Measurements from ENCODE around the gene QSOX2.
"Not testable (repeated sequence)": the region's sequence is repeated elsewhere in the genome, so short reads cannot be mapped to it uniquely, and the experiment has no call there.

The QSOX2 gene

GRCh38 chr9:136237486-136238341 lies 7.9 kb downstream of the QSOX2 start:
- ChIA-PET POLR2A (no interaction called here), CTCF (interaction anchor here (1.0 to 1.4 kb wide), 3 partner anchors 9 to 13 kb away, joined by 3 to 5 read pairs (median 4); no protein-coding TSS in a partner anchor)

GRCh38 chr9:136236471-136237410 lies 8.9 kb downstream of the QSOX2 start:
- POLR2A ChIA-PET; H3K4me3 ChIP-seq (ENCODE audit: low read depth, low read length); DNase-seq (ENCODE audit: low read depth, low spot score): not testable (repeated sequence)
- CTCF ChIA-PET = interaction anchor here (1.4 to 1.7 kb wide), 3 partner anchors 9 to 11 kb away, joined by 3 to 12 read pairs (median 5); partner anchors contain the start of gene QSOX2

More at GRCh38 chr9:136237486-136238341, 7.9 kb downstream of the QSOX2 start:
- no peak overlapping the region for H3K4me3 ChIP-seq (ENCODE audit: low read depth, low read length)
- DNase-seq (ENCODE audit: low read depth, low spot score) = no peak
- TF ChIP-seq, protein P1, sequence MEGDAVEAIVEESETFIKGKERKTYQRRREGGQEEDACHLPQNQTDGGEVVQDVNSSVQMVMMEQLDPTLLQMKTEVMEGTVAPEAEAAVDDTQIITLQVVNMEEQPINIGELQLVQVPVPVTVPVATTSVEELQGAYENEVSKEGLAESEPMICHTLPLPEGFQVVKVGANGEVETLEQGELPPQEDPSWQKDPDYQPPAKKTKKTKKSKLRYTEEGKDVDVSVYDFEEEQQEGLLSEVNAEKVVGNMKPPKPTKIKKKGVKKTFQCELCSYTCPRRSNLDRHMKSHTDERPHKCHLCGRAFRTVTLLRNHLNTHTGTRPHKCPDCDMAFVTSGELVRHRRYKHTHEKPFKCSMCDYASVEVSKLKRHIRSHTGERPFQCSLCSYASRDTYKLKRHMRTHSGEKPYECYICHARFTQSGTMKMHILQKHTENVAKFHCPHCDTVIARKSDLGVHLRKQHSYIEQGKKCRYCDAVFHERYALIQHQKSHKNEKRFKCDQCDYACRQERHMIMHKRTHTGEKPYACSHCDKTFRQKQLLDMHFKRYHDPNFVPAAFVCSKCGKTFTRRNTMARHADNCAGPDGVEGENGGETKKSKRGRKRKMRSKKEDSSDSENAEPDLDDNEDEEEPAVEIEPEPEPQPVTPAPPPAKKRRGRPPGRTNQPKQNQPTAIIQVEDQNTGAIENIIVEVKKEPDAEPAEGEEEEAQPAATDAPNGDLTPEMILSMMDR (IDR thresholded peaks at IDR 0.05; ENCODE audit: insufficient read depth, low read length, missing control alignments) = no peak

GRCh38 chr9:136235709-136236455 lies 9.7 kb downstream of the QSOX2 start:
- POLR2A ChIA-PET = no interaction called here
- H3K4me3 ChIP-seq (ENCODE audit: low read depth, low read length) = no peak overlapping the region
- no peak for DNase-seq (ENCODE audit: low read depth, low spot score)
- CTCF ChIA-PET = interaction anchor here (0.9 to 1.7 kb wide), 4 partner anchors 9 to 21 kb away, joined by 3 to 12 read pairs (median 4); partner anchors contain the start of gene QSOX2
- TF ChIP-seq, protein P1 (IDR thresholded peaks at IDR 0.05; ENCODE audit: insufficient read depth, low read length, missing control alignments) = no peak

DNA sequence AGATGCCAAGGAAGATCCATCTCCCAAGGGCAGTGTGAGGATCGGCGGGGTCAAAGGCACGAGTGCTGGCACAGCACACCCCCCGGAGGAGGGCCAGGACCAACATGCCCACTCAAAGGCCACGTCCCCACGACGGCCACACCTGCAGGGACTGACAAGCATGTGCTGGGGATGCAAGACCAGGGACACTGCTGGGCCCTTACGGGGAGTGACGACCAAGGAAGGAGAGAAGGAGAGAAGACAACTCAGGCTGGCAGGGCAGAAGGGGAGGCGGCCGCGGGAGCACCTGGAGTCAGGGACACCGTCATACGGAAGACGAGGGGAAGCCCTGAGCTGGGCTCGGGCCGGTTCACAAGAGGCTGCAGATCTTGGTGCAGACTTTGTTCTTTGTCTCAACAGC lies 10.4 kb downstream of the QSOX2 start:
- ChIA-PET CTCF (interaction anchor here (0.9 to 1.7 kb wide), 6 partner anchors 9 to 22 kb away, joined by 3 to 12 read pairs (median 6); partner anchors contain the start of gene QSOX2), POLR2A (no interaction called here)
- TF ChIP-seq, protein P1 (IDR thresholded peaks at IDR 0.05; ENCODE audit: insufficient read depth, low read length, missing control alignments) = no peak
- DNase-seq (ENCODE audit: low read depth, low spot score) = no peak
- H3K4me3 ChIP-seq (ENCODE audit: low read depth, low read length) = no peak overlapping the region

- TF ChIP-seq, protein P1 (IDR thresholded peaks at IDR 0.05; ENCODE audit: insufficient read depth, low read length, missing control alignments) = no peak
- no peak overlapping the region for H3K4me3 ChIP-seq (ENCODE audit: low read depth, low read length)
- CTCF ChIA-PET = interaction anchor here (1.5 to 1.7 kb wide), 3 partner anchors 9 to 19 kb away, joined by 5 to 11 read pairs (median 6); no protein-coding TSS in a partner anchor
- DNase-seq (ENCODE audit: low read depth, low spot score) = no peak
- POLR2A ChIA-PET = no interaction called here
These were observed 11.0 kb downstream of the QSOX2 start for GRCh38 chr9:136234597-136234996.

DNA sequence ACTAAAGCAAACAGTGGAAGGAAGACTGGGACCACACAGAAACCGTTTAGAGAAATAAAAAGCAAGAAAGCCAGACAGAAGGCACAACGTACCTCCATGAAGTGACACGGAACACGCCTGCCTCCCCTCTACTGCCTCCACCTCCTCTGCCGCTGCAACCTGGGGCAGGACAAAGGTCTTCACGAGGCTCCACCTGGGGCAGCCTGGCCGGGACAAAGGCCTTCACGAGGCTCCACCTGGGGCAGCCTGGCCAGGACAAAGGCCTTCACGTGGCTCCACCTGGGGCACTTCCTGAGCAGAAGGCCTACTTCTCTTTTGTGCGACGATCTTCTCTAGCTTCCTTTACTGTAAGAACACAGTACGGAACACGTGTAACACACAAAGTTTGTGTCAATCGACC lies 11.7 kb downstream of the QSOX2 start:
- no peak overlapping the region for H3K4me3 ChIP-seq (ENCODE audit: low read depth, low read length)
- CTCF ChIA-PET = interaction anchor here (1.5 to 1.7 kb wide), 3 partner anchors 8 to 18 kb away, joined by 5 to 11 read pairs (median 6); no protein-coding TSS in a partner anchor
- POLR2A ChIA-PET = no interaction called here
- no peak for DNase-seq (ENCODE audit: low read depth, low spot score)
- TF ChIP-seq, protein P1 (IDR thresholded peaks at IDR 0.05; ENCODE audit: insufficient read depth, low read length, missing control alignments) = no peak

Data from AG04449 (cell line).